Stimulated activated naive CD8-positive, alpha-beta T cell treated with anti-CD3 and anti-CD28 coated beads, Interleukin-15, amount 100 ng/mL, for 72 hours (primary cell): ENCODE results near the gene SLC22A1.
"Not testable (repeated sequence)": the region's sequence is repeated elsewhere in the genome, so short reads cannot be mapped to it uniquely, and the experiment has no call there.

Experiments used
- ATAC-seq: fragments of 150-1000 bp; cut with Tn5 transposase; 2 replicates; pipeline ENCODE4 v1.10.0; 2021; ENCODE audit warnings: mild to moderate bottlenecking, moderate library complexity
- DNase-seq, 2 donors: peaks; one replicate each; pipeline ENCODE4 v3.0.0; 2021 to 2022
- H3K27ac Mint-ChIP-seq, 2 donors: one replicate each; pipeline ENCODE4 v1.8.0; 2022; ENCODE audit warnings: mild to moderate bottlenecking in 2 of 2, mixed read lengths in 2 of 2, moderate library complexity in 2 of 2
- H3K27me3 Mint-ChIP-seq: one replicate; pipeline ENCODE4 v1.8.0; 2022; ENCODE audit warnings: mixed read lengths
- H3K4me1 Mint-ChIP-seq: one replicate; pipeline ENCODE4 v1.8.0; 2022; ENCODE audit warnings: mild to moderate bottlenecking, mixed read lengths
- H3K4me3 Mint-ChIP-seq, 2 donors: one replicate each; pipeline ENCODE4 v1.8.0; 2022; ENCODE audit warnings: mild to moderate bottlenecking in 2 of 2, mixed read lengths in 2 of 2, moderate library complexity in 1 of 2
- H3K9me3 Mint-ChIP-seq, 2 donors: one replicate each; pipeline ENCODE4 v1.8.0; 2022; ENCODE audit warnings: mixed read lengths in 2 of 2

SLC22A1 gene

GRCh38 chr6:160088784-160089533 lies 32.7 kb upstream of the SLC22A1 start:
- no peaks in the 10 kb centered on the region for H3K27me3 Mint-ChIP-seq
- peaks cover 31% of the 10 kb centered on the region for H3K4me1 Mint-ChIP-seq
- H3K4me3 Mint-ChIP-seq = no peak overlapping the region
- no peak for DNase-seq
- no peaks in the 10 kb centered on the region for H3K9me3 Mint-ChIP-seq
- no peak for ATAC-seq
- no peak overlapping the region for H3K27ac Mint-ChIP-seq

DNA sequence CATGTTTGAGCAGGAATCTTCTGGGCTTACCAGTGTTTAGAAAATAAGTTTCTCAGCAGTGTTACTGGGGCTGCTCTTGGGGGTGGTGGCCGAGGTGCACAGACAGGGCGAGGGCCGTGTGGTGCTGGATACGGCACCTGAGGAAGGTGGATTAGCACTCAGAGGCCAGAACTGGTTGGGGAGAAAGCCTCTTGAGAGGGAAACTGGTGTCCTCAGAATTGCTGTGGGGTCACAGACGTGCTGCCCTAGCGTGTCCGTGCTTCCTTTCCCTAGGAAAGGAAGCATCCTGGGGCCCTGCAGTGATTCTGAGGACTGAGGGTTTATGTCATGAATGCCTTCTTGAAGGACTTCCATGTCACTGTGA lies 32.1 kb upstream of the SLC22A1 start:
- DNase-seq = no peak
- ATAC-seq = no peak
- Mint-ChIP-seq H3K4me3 (no peak overlapping the region), H3K27me3 (no peaks in the 10 kb centered on the region), H3K4me1 (peaks cover 26% of the 10 kb centered on the region), H3K27ac (no peak overlapping the region), H3K9me3 (no peaks in the 10 kb centered on the region)

DNA sequence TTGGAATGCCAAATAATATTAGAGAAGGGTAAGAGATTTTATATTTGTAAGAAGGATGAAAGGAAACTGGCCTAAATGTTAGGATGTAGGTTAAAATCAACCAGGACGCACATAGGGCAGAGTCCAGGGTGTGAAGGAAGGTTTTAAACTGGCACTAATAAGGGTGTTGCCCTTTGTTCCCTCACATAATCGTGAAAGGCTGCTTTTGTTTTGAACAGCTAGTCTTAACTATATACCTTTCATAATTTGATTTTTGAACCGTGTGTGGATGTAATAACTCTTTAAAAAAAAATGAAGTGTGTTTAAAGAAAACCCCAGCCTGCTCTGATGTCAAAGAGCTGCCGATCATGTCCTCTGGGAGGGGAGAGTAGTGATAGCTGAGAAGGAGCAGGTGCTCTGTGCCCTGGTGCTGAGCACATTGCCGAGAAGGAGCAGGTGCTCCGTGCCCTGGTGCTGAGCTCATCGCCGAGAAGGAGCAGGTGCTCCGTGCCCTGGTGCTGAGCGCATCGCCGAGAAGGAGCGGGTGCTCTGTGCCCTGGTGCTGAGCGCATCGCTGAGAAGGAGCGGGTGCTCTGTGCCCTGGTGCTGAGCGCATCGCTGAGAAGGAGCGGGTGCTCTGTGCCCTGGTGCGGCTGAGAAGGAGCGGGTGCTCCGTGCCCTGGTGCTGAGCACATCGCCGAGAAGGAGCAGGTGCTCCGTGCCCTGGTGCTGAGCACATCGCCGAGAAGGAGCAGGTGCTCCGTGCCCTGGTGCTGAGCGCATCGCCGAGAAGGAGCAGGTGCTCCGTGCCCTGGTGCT lies 31.0 kb upstream of the SLC22A1 start:
- peak overlapping the region in 1 of 2 donors; percentile 27 for H3K27ac Mint-ChIP-seq
- not testable (repeated sequence) for H3K9me3 Mint-ChIP-seq

DNA sequence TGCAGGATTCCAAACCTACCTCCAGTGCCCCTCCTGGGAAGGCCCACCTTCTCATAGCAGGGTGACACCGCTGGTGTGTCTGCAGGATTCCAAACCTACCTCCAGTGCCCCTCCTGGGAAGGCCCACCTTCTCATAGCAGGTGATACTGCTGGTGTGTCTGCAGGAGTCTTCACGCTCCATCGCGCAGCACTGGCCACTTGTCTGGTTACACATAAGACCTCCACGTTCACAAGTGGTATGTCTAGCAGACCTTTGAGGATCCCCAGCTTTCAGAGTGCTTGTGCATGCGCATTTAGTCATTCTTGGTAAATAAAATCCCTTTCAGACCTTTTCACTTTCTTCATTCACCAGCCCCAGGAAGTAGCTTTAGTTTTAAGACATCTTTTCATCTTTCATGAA lies 29.4 kb upstream of the SLC22A1 start:
- not testable (repeated sequence) for H3K4me3 Mint-ChIP-seq, H3K4me1 Mint-ChIP-seq

More for the DNA sequence above, 31.0 kb upstream of the SLC22A1 start:
- ATAC-seq, DNase-seq, H3K4me3 Mint-ChIP-seq, H3K27me3 Mint-ChIP-seq: not testable (repeated sequence)
- H3K4me1 Mint-ChIP-seq = peaks cover 18% of the 10 kb centered on the region

DNA sequence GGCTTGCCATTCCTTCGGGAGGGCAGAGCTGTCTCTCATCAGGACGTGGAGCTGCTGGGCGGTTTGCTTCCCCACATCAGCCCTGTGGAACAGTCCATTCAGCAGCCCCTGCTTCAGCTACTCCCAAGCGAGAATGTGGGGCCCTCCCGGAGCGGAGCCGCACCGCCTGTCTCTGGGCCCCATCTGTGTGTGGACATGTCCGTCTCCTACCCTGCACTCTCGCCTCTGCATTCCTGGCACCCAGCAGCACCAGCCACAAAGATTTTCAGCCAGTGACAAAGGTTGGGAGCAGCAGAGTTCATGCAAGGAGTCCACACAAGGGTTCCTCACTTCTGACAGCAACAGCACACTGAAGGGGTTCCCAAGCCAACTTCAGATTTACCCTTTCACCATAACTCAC lies 29.0 kb upstream of the SLC22A1 start:
- H3K27ac Mint-ChIP-seq = no peak overlapping the region
- DNase-seq = no peak
- H3K4me3 Mint-ChIP-seq = no peak overlapping the region
- no peaks in the 10 kb centered on the region for H3K27me3 Mint-ChIP-seq
- ATAC-seq = no peak
- no peaks in the 10 kb centered on the region for H3K4me1 Mint-ChIP-seq
- no peaks in the 10 kb centered on the region for H3K9me3 Mint-ChIP-seq

More for the DNA sequence above, 29.4 kb upstream of the SLC22A1 start:
- not testable (repeated sequence) for ATAC-seq, DNase-seq, H3K9me3 Mint-ChIP-seq, H3K27ac Mint-ChIP-seq, H3K27me3 Mint-ChIP-seq

GRCh38 chr6:160093061-160093460 lies 28.6 kb upstream of the SLC22A1 start:
- Mint-ChIP-seq H3K9me3 (no peaks in the 10 kb centered on the region), H3K4me1 (no peaks in the 10 kb centered on the region), H3K27ac (no peak overlapping the region), H3K27me3 (no peaks in the 10 kb centered on the region), H3K4me3 (no peak overlapping the region)
- DNase-seq (no peak), ATAC-seq (no peak)

DNA sequence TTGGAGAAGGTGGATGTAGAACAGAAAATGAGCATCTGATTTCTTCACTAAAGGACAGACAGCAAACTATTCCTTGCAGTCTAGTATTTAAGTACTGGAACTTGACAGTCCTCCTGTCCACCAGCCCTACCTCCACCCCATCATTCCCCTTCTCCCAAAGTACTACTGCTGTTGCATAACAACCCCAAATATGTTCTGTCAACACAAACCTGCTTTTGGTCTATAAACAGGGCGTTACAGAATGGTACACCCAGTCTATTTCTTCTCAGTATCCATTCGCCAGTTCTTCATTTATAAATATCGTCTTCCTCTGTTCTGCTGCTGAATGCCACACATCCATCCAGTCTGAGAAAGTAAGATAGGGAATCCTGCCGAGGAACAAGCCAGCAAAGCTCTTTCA lies 27.7 kb upstream of the SLC22A1 start:
- DNase-seq (no peak), ATAC-seq (no peak)
- Mint-ChIP-seq H3K27me3 (no peaks in the 10 kb centered on the region), H3K27ac (no peak overlapping the region), H3K4me1 (peaks cover 4% of the 10 kb centered on the region), H3K9me3 (no peaks in the 10 kb centered on the region), H3K4me3 (no peak overlapping the region)

DNA sequence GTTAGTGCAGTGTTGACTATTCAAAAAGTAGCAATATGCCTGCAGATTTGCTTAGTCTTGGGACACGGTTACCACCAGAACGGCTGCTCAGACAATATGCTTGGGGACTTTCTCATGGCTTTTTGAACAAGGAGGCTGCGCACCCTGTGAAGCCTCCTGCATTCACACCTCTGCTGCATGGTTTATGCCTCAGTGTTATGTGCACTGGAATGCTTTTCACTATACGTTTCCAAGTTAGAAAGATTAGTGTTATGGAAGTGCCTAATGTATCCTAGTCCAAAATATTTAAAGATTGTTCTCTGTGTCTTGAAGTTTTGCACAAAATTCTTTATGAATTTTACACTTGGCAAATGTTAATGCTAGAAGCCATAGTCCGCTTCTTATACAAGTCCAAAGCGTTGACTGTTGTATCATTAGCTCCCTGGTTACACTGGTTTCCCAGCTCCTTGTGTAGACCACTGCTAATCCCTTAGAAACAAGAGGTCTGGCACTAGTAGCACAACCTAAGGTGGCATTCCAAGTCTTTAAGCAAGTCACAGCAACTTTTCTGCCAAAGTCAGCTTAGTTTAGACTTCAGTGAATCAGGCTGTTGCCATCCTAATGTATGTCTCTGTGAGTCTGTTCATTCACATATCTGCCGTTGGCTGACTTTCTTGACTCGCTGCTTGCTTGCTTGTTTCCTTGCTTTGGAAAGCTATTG lies 26.3 kb upstream of the SLC22A1 start:
- no peaks in the 10 kb centered on the region for H3K27me3 Mint-ChIP-seq

DNA sequence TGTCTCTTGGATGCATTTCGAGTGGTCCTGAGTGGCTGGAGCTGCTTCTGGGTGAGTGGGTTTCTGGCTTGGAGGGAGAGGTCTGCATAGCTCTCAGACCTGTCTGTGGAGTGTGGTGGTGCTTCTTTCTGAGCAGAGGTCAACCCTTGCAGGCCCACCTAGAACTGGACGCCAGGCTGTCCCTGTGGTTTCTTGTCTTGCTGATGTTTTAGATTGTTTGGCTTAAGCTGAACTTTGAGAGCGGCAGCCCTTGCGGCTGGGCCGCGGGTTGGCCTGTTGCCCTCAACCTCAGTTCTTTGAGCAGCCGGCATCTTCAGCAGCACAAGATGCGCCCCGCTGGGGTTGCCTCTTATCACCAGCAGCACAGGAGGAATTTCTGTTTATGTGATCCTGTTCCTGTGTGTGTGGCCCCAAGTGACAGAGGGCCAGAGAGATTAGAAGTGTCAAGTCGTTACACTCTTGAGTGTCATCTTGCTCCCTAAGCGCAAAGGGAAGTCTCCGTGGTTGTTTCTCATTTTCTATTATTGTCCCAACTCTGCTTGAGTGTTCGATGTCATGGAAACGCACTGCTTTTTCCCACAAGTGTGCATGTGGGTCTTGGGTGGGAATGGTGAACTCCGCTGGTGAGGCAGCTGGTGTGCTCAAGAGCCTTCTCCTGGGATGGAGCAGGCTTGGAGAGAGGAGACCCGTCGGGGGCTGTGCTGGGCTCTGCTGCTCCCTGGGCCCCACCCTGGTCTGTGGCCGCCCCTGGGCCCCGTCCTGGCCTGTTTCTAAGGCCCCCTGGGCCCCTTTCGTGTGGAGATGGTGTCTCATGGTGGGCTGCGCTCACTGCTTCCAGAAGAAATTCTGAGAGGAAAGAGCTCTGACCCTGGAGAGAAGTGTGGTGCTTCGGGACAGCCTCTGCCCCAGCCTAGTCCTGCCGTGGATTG lies 20.1 kb upstream of the SLC22A1 start:
- H3K4me3 Mint-ChIP-seq = no peak overlapping the region
- peak overlapping the region; percentile 76 to 97 for H3K27ac Mint-ChIP-seq
- DNase-seq (no peak), ATAC-seq (peak; percentile 29)
- peaks cover 20% of the 10 kb centered on the region for H3K4me1 Mint-ChIP-seq
- no peaks in the 10 kb centered on the region for H3K27me3 Mint-ChIP-seq
- H3K9me3 Mint-ChIP-seq = no peaks in the 10 kb centered on the region

More for the DNA sequence above, 26.3 kb upstream of the SLC22A1 start:
- Mint-ChIP-seq H3K27ac (no peak overlapping the region), H3K9me3 (no peaks in the 10 kb centered on the region), H3K4me3 (no peak overlapping the region), H3K4me1 (peaks cover 11% of the 10 kb centered on the region)
- DNase-seq = no peak
- ATAC-seq = no peak

DNA sequence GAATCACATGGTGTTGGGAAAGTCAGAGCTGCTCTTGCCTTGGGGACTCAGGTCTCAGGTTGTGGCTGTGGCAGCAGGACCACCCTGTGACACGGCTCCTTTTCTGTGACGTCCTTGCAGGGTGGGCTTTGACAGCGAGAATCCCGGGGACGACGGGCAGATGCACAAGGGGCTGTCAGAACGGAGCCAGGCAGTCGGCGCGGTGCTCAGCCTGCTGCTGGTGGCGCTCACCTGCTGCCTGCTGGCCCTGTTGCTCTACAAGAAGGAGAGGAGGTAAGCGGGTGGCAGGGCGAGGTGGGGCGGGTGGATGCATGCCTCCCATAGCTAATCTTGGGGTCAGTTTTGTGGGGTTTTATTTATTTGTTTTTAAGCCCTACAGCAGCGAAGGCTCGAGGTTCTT lies 19.2 kb upstream of the SLC22A1 start:
- H3K4me3 Mint-ChIP-seq = no peak overlapping the region
- DNase-seq (no peak), ATAC-seq (no peak)
- H3K9me3 Mint-ChIP-seq = no peaks in the 10 kb centered on the region
- no peaks in the 10 kb centered on the region for H3K27me3 Mint-ChIP-seq
- H3K4me1 Mint-ChIP-seq = peaks cover 20% of the 10 kb centered on the region
- peak overlapping the region in 1 of 2 donors; percentile 93 for H3K27ac Mint-ChIP-seq

GRCh38 chr6:160102956-160103824 lies 18.4 kb upstream of the SLC22A1 start:
- DNase-seq (no peak), ATAC-seq (peak; percentile 37)
- peak overlapping the region in 1 of 2 donors; percentile 34 for H3K27ac Mint-ChIP-seq
- no peaks in the 10 kb centered on the region for H3K9me3 Mint-ChIP-seq
- peaks cover 23% of the 10 kb centered on the region for H3K4me1 Mint-ChIP-seq
- no peak overlapping the region for H3K4me3 Mint-ChIP-seq
- no peaks in the 10 kb centered on the region for H3K27me3 Mint-ChIP-seq

- H3K4me3 Mint-ChIP-seq = no peak overlapping the region
- H3K27ac Mint-ChIP-seq = peak overlapping the region in 1 of 2 donors; percentile 34
- no peak for DNase-seq
- H3K9me3 Mint-ChIP-seq = no peaks in the 10 kb centered on the region
- H3K27me3 Mint-ChIP-seq = no peaks in the 10 kb centered on the region
- no peak for ATAC-seq
- peaks cover 27% of the 10 kb centered on the region for H3K4me1 Mint-ChIP-seq
Observed at GRCh38 chr6:160103825-160104100, 17.9 kb upstream of the SLC22A1 start.

DNA sequence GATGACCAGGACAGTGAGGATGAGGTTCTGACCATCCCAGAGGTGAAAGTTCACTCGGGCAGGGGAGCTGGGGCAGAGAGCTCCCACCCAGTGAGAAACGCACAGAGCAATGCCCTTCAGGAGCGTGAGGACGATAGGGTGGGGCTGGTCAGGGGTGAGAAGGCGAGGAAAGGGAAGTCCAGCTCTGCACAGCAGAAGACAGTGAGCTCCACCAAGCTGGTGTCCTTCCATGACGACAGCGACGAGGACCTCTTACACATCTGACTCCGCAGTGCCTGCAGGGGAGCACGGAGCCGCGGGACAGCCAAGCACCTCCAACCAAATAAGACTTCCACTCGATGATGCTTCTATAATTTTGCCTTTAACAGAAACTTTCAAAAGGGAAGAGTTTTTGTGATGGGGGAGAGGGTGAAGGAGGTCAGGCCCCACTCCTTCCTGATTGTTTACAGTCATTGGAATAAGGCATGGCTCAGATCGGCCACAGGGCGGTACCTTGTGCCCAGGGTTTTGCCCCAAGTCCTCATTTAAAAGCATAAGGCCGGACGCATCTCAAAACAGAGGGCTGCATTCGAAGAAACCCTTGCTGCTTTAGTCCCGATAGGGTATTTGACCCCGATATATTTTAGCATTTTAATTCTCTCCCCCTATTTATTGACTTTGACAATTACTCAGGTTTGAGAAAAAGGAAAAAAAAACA lies 16.6 kb upstream of the SLC22A1 start:
- H3K4me3 Mint-ChIP-seq = no peak overlapping the region
- H3K27ac Mint-ChIP-seq = peak overlapping the region; percentile 72 to 81
- no peaks in the 10 kb centered on the region for H3K9me3 Mint-ChIP-seq
- peaks cover 21% of the 10 kb centered on the region for H3K4me1 Mint-ChIP-seq
- no peak for ATAC-seq
- DNase-seq = no peak
- H3K27me3 Mint-ChIP-seq = no peaks in the 10 kb centered on the region

- no peak for DNase-seq
- Mint-ChIP-seq H3K27me3 (no peaks in the 10 kb centered on the region), H3K9me3 (no peaks in the 10 kb centered on the region), H3K4me1 (peaks cover 18% of the 10 kb centered on the region), H3K27ac (peak overlapping the region in 1 of 2 donors; percentile 36), H3K4me3 (no peak overlapping the region)
- ATAC-seq = no peak
Observed at GRCh38 chr6:160106010-160106409, 15.6 kb upstream of the SLC22A1 start.
